D721Med (cell line): ENCODE measurements around the gene STKLD1.

Experiments used
- DNase-seq: peaks from one replicate; pipeline ENCODE4 v3.0.0; 2011; ENCODE audit warnings: low spot score; ENCODE audit not compliant: insufficient read length
- FAIRE-seq: peaks from 2 replicates; lab custom pipeline; 2011; peaks lifted over from hg19 to GRCh38; lab: Jason Lieb, UNC
- CTCF ChIP-seq: IDR thresholded peaks from 2 replicates; pipeline ENCODE4 v1.5.1; 2012; ENCODE audit warnings: mild to moderate bottlenecking, control low read depth; ENCODE audit not compliant: insufficient read depth; ENCODE audit errors: missing control alignments

The STKLD1 gene

GRCh38 chr9:133346021-133346785, 30.0 kb upstream of the STKLD1 start:
- DNase-seq = no peak
- FAIRE-seq = no peak
- TF ChIP-seq CTCF = no peak

- FAIRE-seq (no peak), DNase-seq (peak; percentile 48)
- no peak for TF ChIP-seq CTCF
These were observed 28.6 kb upstream of the STKLD1 start for GRCh38 chr9:133347515-133347984.

GRCh38 chr9:133347985-133348717, 28.0 kb upstream of the STKLD1 start, which contains the start of the genes MED22 and RPL7A:
Gene MED22, minus strand, starts transcription at chr9:133348131. Its CDS starts 1,469 bp downstream, at chr9:133346662.
Gene RPL7A, plus strand, starts transcription at chr9:133348218. Its CDS starts 26 bp downstream, at chr9:133348244.
- no peak for TF ChIP-seq CTCF
- DNase-seq = peak; percentile 93
- FAIRE-seq = no peak

- no peak for FAIRE-seq
- DNase-seq = no peak
- no peak for TF ChIP-seq CTCF
These were observed 27.2 kb upstream of the STKLD1 start for GRCh38 chr9:133348718-133349573.

- FAIRE-seq = no peak
- no peak for DNase-seq
- TF ChIP-seq CTCF = no peak
These were observed 26.1 kb upstream of the STKLD1 start for GRCh38 chr9:133349965-133350616.

- DNase-seq = no peak
- TF ChIP-seq CTCF = no peak
- FAIRE-seq = no peak
These were observed 24.6 kb upstream of the STKLD1 start for GRCh38 chr9:133351526-133351907.
